Osteocyte (in vitro differentiated cells): ENCODE data around the gene CROT. TPM values are rescaled to one million over a fixed set of nuclear protein-coding genes. Genes with fewer than 3 reads are reported as not detected.

Experiments used
- DNase-seq: peaks from one replicate; pipeline ENCODE4 v3.0.0; 2021; ENCODE audit warnings: mixed read lengths; ENCODE audit not compliant: unreplicated experiment; ENCODE audit errors: extremely low spot score
- H3K27ac Mint-ChIP-seq: one replicate; pipeline ENCODE4 v1.8.0; 2021; ENCODE audit warnings: mild to moderate bottlenecking, mixed read lengths; ENCODE audit not compliant: unreplicated experiment
- H3K27me3 Mint-ChIP-seq: one replicate; pipeline ENCODE4 v1.8.0; 2021; ENCODE audit warnings: mixed read lengths; ENCODE audit not compliant: unreplicated experiment
- H3K36me3 Mint-ChIP-seq: one replicate; pipeline ENCODE4 v1.8.0; 2021; ENCODE audit warnings: mixed read lengths; ENCODE audit not compliant: unreplicated experiment
- H3K4me1 Mint-ChIP-seq: one replicate; pipeline ENCODE4 v1.8.0; 2021; ENCODE audit warnings: mixed read lengths; ENCODE audit not compliant: unreplicated experiment
- H3K4me3 Mint-ChIP-seq: one replicate; pipeline ENCODE4 v1.8.0; 2021; ENCODE audit warnings: mild to moderate bottlenecking, moderate library complexity, mixed read lengths; ENCODE audit not compliant: unreplicated experiment
- H3K9me3 Mint-ChIP-seq: one replicate; pipeline ENCODE4 v1.8.0; 2021; ENCODE audit warnings: mixed read lengths; ENCODE audit not compliant: unreplicated experiment
- CTCF ChIP-seq: fragments of 200-600 bp; sonication (generic); IDR thresholded peaks from 2 replicates; pipeline ENCODE4 v1.5.0; 2021; ENCODE audit warnings: antibody characterized with exemption, mild to moderate bottlenecking, moderate library complexity
- total RNA-seq: library from RNA; stranded (reverse); gene quantifications from 2 replicates; pipeline ENCODE4 v1.2.1, GENCODE V29; 2021

The CROT gene
- total RNA-seq, 1 donor from 2014 or later: 11.0 TPM

- no peak for TF ChIP-seq CTCF
- DNase-seq: no peak
- no peak overlapping the region for H3K4me3 Mint-ChIP-seq
- H3K4me1 Mint-ChIP-seq: no peaks in the 10 kb centered on the region
- H3K27ac Mint-ChIP-seq: no peak overlapping the region
- H3K36me3 Mint-ChIP-seq: peaks cover 21% of the 10 kb centered on the region
- H3K27me3 Mint-ChIP-seq: no peaks in the 10 kb centered on the region
- H3K9me3 Mint-ChIP-seq: peaks cover 22% of the 10 kb centered on the region
Observed at GRCh38 chr7:87331687-87332252, 13.7 kb upstream of the CROT start.

- H3K4me3 Mint-ChIP-seq: no peak overlapping the region
- no peaks in the 10 kb centered on the region for H3K27me3 Mint-ChIP-seq
Observed at GRCh38 chr7:87332321-87332720, 13.1 kb upstream of the CROT start.

GRCh38 chr7:87336136-87336535, 9.3 kb upstream of the CROT start:
- Mint-ChIP-seq H3K27me3 (no peaks in the 10 kb centered on the region), H3K27ac (no peak overlapping the region), H3K4me1 (peaks cover 4% of the 10 kb centered on the region), H3K9me3 (peaks cover 6% of the 10 kb centered on the region), H3K36me3 (peaks cover 18% of the 10 kb centered on the region), H3K4me3 (no peak overlapping the region)
- no peak for TF ChIP-seq CTCF
- DNase-seq: no peak

More at GRCh38 chr7:87332321-87332720, 13.1 kb upstream of the CROT start:
- Mint-ChIP-seq H3K27ac (no peak overlapping the region), H3K9me3 (peaks cover 18% of the 10 kb centered on the region), H3K36me3 (peaks cover 23% of the 10 kb centered on the region), H3K4me1 (no peaks in the 10 kb centered on the region)
- DNase-seq: no peak
- no peak for TF ChIP-seq CTCF

- Mint-ChIP-seq H3K27ac (no peak overlapping the region), H3K36me3 (peaks cover 24% of the 10 kb centered on the region), H3K4me1 (peaks cover 4% of the 10 kb centered on the region), H3K4me3 (no peak overlapping the region), H3K9me3 (peaks cover 6% of the 10 kb centered on the region), H3K27me3 (no peaks in the 10 kb centered on the region)
- TF ChIP-seq CTCF: no peak
- DNase-seq: no peak
Observed at GRCh38 chr7:87337331-87337730, 8.1 kb upstream of the CROT start.

GRCh38 chr7:87339373-87339897, 6.0 kb upstream of the CROT start:
- Mint-ChIP-seq H3K4me1 (peaks cover 18% of the 10 kb centered on the region), H3K36me3 (peaks cover 18% of the 10 kb centered on the region), H3K9me3 (peaks cover 6% of the 10 kb centered on the region), H3K27ac (no peak overlapping the region), H3K27me3 (no peaks in the 10 kb centered on the region), H3K4me3 (no peak overlapping the region)
- TF ChIP-seq CTCF: no peak
- DNase-seq: no peak
